ENCODE results near the gene IFT52.
"Not testable (repeated sequence)": the region's sequence is repeated elsewhere in the genome, so short reads cannot be mapped to it uniquely, and the experiment has no call there.

Gene IFT52

GRCh38 chr20:43653966-43654365, 63.2 kb downstream of the IFT52 start:
- Histone ChIP-seq H3K4me1 (ENCODE audit: low read depth, poor library complexity, severe bottlenecking) (peaks cover 15% of the 10 kb centered on the region), H4K20me1 (ENCODE audit: insufficient read depth) (no peaks in the 10 kb centered on the region), H3K36me3 (ENCODE audit: insufficient read depth) (no peaks in the 10 kb centered on the region), H3K27me3 (ENCODE audit: insufficient read depth, low read depth) (no peaks in the 10 kb centered on the region), H3K9ac (no peak overlapping the region), H2AFZ (ENCODE audit: low read depth) (no peak overlapping the region), H3K27ac (no peak overlapping the region), H3K79me2 (ENCODE audit: insufficient read depth, low read depth) (no peaks in the 10 kb centered on the region), H3K4me3 (IDR thresholded peaks at IDR 0.05; ENCODE audit: insufficient read depth, low read depth, low read length) (no peak overlapping the region), H3K4me2 (no peak overlapping the region)
- no peak for TF ChIP-seq CTCF (conservative IDR thresholded peaks at IDR 0.05; ENCODE audit: low read depth, low read length)

GRCh38 chr20:43655176-43655575, 64.4 kb downstream of the IFT52 start:
- H3K27ac ChIP-seq; H2AFZ ChIP-seq (ENCODE audit: low read depth); H4K20me1 ChIP-seq (ENCODE audit: insufficient read depth); H3K9ac ChIP-seq; H3K4me2 ChIP-seq; H3K27me3 ChIP-seq (ENCODE audit: insufficient read depth, low read depth); H3K36me3 ChIP-seq (ENCODE audit: insufficient read depth); H3K4me3 ChIP-seq (IDR thresholded peaks at IDR 0.05; ENCODE audit: insufficient read depth, low read depth, low read length); H3K79me2 ChIP-seq (ENCODE audit: insufficient read depth, low read depth): not testable (repeated sequence)
- H3K4me1 ChIP-seq (ENCODE audit: low read depth, poor library complexity, severe bottlenecking): peaks cover 19% of the 10 kb centered on the region

GRCh38 chr20:43655937-43656336, 65.2 kb downstream of the IFT52 start:
- TF ChIP-seq CTCF (conservative IDR thresholded peaks at IDR 0.05; ENCODE audit: low read depth, low read length): no peak
- peak overlapping the region; percentile 91; the same call in 1 of the 2 replicates for H3K9ac ChIP-seq
- H3K27me3 ChIP-seq (ENCODE audit: insufficient read depth, low read depth): no peaks in the 10 kb centered on the region
- H2AFZ ChIP-seq (ENCODE audit: low read depth): peak overlapping the region; percentile 92
- H3K27ac ChIP-seq: peak overlapping the region; percentile 85; the same call in 1 of the 2 replicates
- no peak overlapping the region for H3K4me3 ChIP-seq (IDR thresholded peaks at IDR 0.05; ENCODE audit: insufficient read depth, low read depth, low read length)
- H3K36me3 ChIP-seq (ENCODE audit: insufficient read depth): no peaks in the 10 kb centered on the region
- H3K4me1 ChIP-seq (ENCODE audit: low read depth, poor library complexity, severe bottlenecking): peaks cover 19% of the 10 kb centered on the region
- no peaks in the 10 kb centered on the region for H4K20me1 ChIP-seq (ENCODE audit: insufficient read depth)
- H3K4me2 ChIP-seq: peak overlapping the region; percentile 82
- no peaks in the 10 kb centered on the region for H3K79me2 ChIP-seq (ENCODE audit: insufficient read depth, low read depth)

GRCh38 chr20:43658069-43658722, 67.5 kb downstream of the IFT52 start:
- no peak for TF ChIP-seq CTCF (conservative IDR thresholded peaks at IDR 0.05; ENCODE audit: low read depth, low read length)
- peak overlapping the region; percentile 85 for H3K27ac ChIP-seq

GRCh38 chr20:43658723-43659419, 68.1 kb downstream of the IFT52 start:
- Histone ChIP-seq H3K4me1 (ENCODE audit: low read depth, poor library complexity, severe bottlenecking) (peaks cover 19% of the 10 kb centered on the region), H3K4me2 (peak overlapping the region; percentile 82), H3K4me3 (IDR thresholded peaks at IDR 0.05; ENCODE audit: insufficient read depth, low read depth, low read length) (no peak overlapping the region), H3K27ac (peak overlapping the region; percentile 85; the same call in 1 of the 2 replicates), H3K36me3 (ENCODE audit: insufficient read depth) (no peaks in the 10 kb centered on the region), H2AFZ (ENCODE audit: low read depth) (peak overlapping the region; percentile 92; the same call in 1 of the 2 replicates), H3K27me3 (ENCODE audit: insufficient read depth, low read depth) (no peaks in the 10 kb centered on the region), H4K20me1 (ENCODE audit: insufficient read depth) (no peaks in the 10 kb centered on the region), H3K9ac (0 out of 2 replicates have a peak overlapping the region, but pooled peaks have one; percentile 91), H3K79me2 (ENCODE audit: insufficient read depth, low read depth) (no peaks in the 10 kb centered on the region)
- TF ChIP-seq CTCF (conservative IDR thresholded peaks at IDR 0.05; ENCODE audit: low read depth, low read length): peak; percentile 57

More at GRCh38 chr20:43658069-43658722, 67.5 kb downstream of the IFT52 start:
- Histone ChIP-seq H3K27me3 (ENCODE audit: insufficient read depth, low read depth) (no peaks in the 10 kb centered on the region), H3K79me2 (ENCODE audit: insufficient read depth, low read depth) (no peaks in the 10 kb centered on the region), H3K4me1 (ENCODE audit: low read depth, poor library complexity, severe bottlenecking) (peaks cover 19% of the 10 kb centered on the region), H3K4me2 (peak overlapping the region; percentile 82), H3K36me3 (ENCODE audit: insufficient read depth) (no peaks in the 10 kb centered on the region), H4K20me1 (ENCODE audit: insufficient read depth) (no peaks in the 10 kb centered on the region), H3K4me3 (IDR thresholded peaks at IDR 0.05; ENCODE audit: insufficient read depth, low read depth, low read length) (no peak overlapping the region), H3K9ac (peak overlapping the region; percentile 91), H2AFZ (ENCODE audit: low read depth) (peak overlapping the region; percentile 92)
